Nephron (organoid): Measurements from ENCODE around the gene RALGDS.

Experiments
- H3K27ac Mint-ChIP-seq, 3 experiments: 2 replicates each; pipeline ENCODE4 v1.8.0; 2020; ENCODE audit warnings: mixed read lengths in 3 of 3, mild to moderate bottlenecking in 2 of 3, moderate library complexity in 1 of 3
- H3K27me3 Mint-ChIP-seq: 2 replicates; pipeline ENCODE4 v1.8.0; 2021; ENCODE audit warnings: low read depth, mild to moderate bottlenecking, moderate library complexity, mixed read lengths
- H3K36me3 Mint-ChIP-seq: 2 replicates; pipeline ENCODE4 v1.8.0; 2020; ENCODE audit warnings: low read depth, mixed read lengths
- H3K4me1 Mint-ChIP-seq: 2 replicates; pipeline ENCODE4 v1.8.0; 2020; ENCODE audit warnings: mixed read lengths
- H3K4me3 Mint-ChIP-seq, 3 experiments: 2 replicates each; pipeline ENCODE4 v1.8.0; 2020; ENCODE audit warnings: mild to moderate bottlenecking in 3 of 3, mixed read lengths in 3 of 3, moderate library complexity in 2 of 3
- H3K9me3 Mint-ChIP-seq: 2 replicates; pipeline ENCODE4 v1.8.0; 2020; ENCODE audit warnings: mixed read lengths
- CTCF ChIP-seq, 3 experiments: fragments of 200-600 bp; sonication (generic); IDR thresholded peaks; one replicate each; pipeline ENCODE4 v1.5.0; 2021; ENCODE audit warnings: antibody characterized with exemption in 3 of 3; ENCODE audit not compliant: unreplicated experiment in 3 of 3

The RALGDS gene

GRCh38 chr9:133124907-133125275 lies 3.9 kb upstream of the RALGDS start:
- no peak for TF ChIP-seq CTCF (IDR thresholded peaks at IDR 0.05; ENCODE audit: unreplicated experiment in 3 of 3)
- Mint-ChIP-seq H3K9me3 (no peaks in the 10 kb centered on the region), H3K27ac (peak overlapping the region in 1 of 3 experiments; percentile 37), H3K4me3 (peak overlapping the region in 1 of 3 experiments; percentile 11), H3K4me1 (peaks cover 47% of the 10 kb centered on the region), H3K36me3 (no peaks in the 10 kb centered on the region), H3K27me3 (peaks cover 12% of the 10 kb centered on the region)

GRCh38 chr9:133124123-133124906 lies 3.3 kb upstream of the RALGDS start:
- H3K9me3 Mint-ChIP-seq: no peaks in the 10 kb centered on the region
- no peaks in the 10 kb centered on the region for H3K36me3 Mint-ChIP-seq
- peaks cover 53% of the 10 kb centered on the region for H3K4me1 Mint-ChIP-seq
- H3K27ac Mint-ChIP-seq: peak overlapping the region; percentile 5 to 37 (median 5)
- H3K27me3 Mint-ChIP-seq: peaks cover 9% of the 10 kb centered on the region
- H3K4me3 Mint-ChIP-seq: peak overlapping the region in 2 of 3 experiments; percentile 0 to 4
- TF ChIP-seq CTCF (IDR thresholded peaks at IDR 0.05; ENCODE audit: unreplicated experiment in 3 of 3): no peak

GRCh38 chr9:133122935-133123611 lies 2.0 kb upstream of the RALGDS start:
- H3K9me3 Mint-ChIP-seq: no peaks in the 10 kb centered on the region
- H3K27me3 Mint-ChIP-seq: peaks cover 11% of the 10 kb centered on the region
- H3K27ac Mint-ChIP-seq: peak overlapping the region; percentile 48 to 76 (median 74)
- TF ChIP-seq CTCF (IDR thresholded peaks at IDR 0.05; ENCODE audit: unreplicated experiment in 3 of 3): no peak
- H3K4me1 Mint-ChIP-seq: peaks cover 65% of the 10 kb centered on the region
- peak overlapping the region; percentile 62 to 82 (median 79) for H3K4me3 Mint-ChIP-seq
- H3K36me3 Mint-ChIP-seq: no peaks in the 10 kb centered on the region

GRCh38 chr9:133122605-133122934 lies 1.5 kb upstream of the RALGDS start:
- Mint-ChIP-seq H3K27ac (peak overlapping the region; percentile 48 to 76 (median 74)), H3K36me3 (no peaks in the 10 kb centered on the region), H3K4me1 (peaks cover 70% of the 10 kb centered on the region), H3K4me3 (peak overlapping the region; percentile 41 to 80 (median 79)), H3K9me3 (no peaks in the 10 kb centered on the region), H3K27me3 (peaks cover 11% of the 10 kb centered on the region)
- no peak for TF ChIP-seq CTCF (IDR thresholded peaks at IDR 0.05; ENCODE audit: unreplicated experiment in 3 of 3)

- H3K27ac Mint-ChIP-seq: peak overlapping the region; percentile 45 to 88 (median 48)
- H3K9me3 Mint-ChIP-seq: no peaks in the 10 kb centered on the region
- peak overlapping the region; percentile 41 to 80 (median 79) for H3K4me3 Mint-ChIP-seq
- TF ChIP-seq CTCF (IDR thresholded peaks at IDR 0.05; ENCODE audit: unreplicated experiment in 3 of 3): no peak
- H3K4me1 Mint-ChIP-seq: peaks cover 73% of the 10 kb centered on the region
- peaks cover 11% of the 10 kb centered on the region for H3K27me3 Mint-ChIP-seq
- H3K36me3 Mint-ChIP-seq: no peaks in the 10 kb centered on the region
Observed at GRCh38 chr9:133121915-133122550, 993 bp upstream of the RALGDS start.
